MCF 10A (cell line): ENCODE measurements around the gene ARHGAP45. TPM values are rescaled to one million over a fixed set of nuclear protein-coding genes. Genes with fewer than 3 reads are reported as not detected.

ENCODE experiments used
- BruUV-seq: library from RNA; stranded (reverse); fragments of 400-500 nt; replicated peaks from 2 replicates; lab custom pipeline; 2021; lab: Mats Ljungman, UMichigan
- CTCF ChIA-PET: fragments of 300-600 bp; sonication (Branson Sonifier 250); formaldehyde crosslinking; extraction: SDS; loops from one replicate; lab custom pipeline; 2021; ENCODE audit warnings: antibody characterized with exemption, inconsistent platforms; lab: Yijun Ruan, JAX
- POLR2A ChIA-PET: fragments of 300-600, 350-650 bp; sonication (Branson Sonifier 250); formaldehyde crosslinking; extraction: SDS; loops from one replicate; lab custom pipeline; 2020; ENCODE audit warnings: antibody characterized with exemption, inconsistent platforms; lab: Yijun Ruan, JAX
- DNase-seq: peaks from one replicate; pipeline ENCODE4 v3.0.0-alpha.2; 2018; ENCODE audit not compliant: unreplicated experiment
- H3K27ac Mint-ChIP-seq: one replicate; pipeline ENCODE4 v1.8.0; 2022; ENCODE audit warnings: mild to moderate bottlenecking, low read depth, mixed read lengths; ENCODE audit not compliant: unreplicated experiment
- H3K27me3 Mint-ChIP-seq: one replicate; pipeline ENCODE4 v1.8.0; 2022; ENCODE audit warnings: mixed read lengths; ENCODE audit not compliant: insufficient read depth, unreplicated experiment
- H3K36me3 Mint-ChIP-seq: one replicate; pipeline ENCODE4 v1.8.0; 2022; ENCODE audit warnings: mild to moderate bottlenecking, moderate library complexity, mixed read lengths; ENCODE audit not compliant: insufficient read depth, unreplicated experiment
- H3K4me1 Mint-ChIP-seq: one replicate; pipeline ENCODE4 v1.8.0; 2022; ENCODE audit warnings: mixed read lengths; ENCODE audit not compliant: insufficient read depth, unreplicated experiment
- H3K4me3 Mint-ChIP-seq: one replicate; pipeline ENCODE4 v1.8.0; 2022; ENCODE audit warnings: mild to moderate bottlenecking, moderate library complexity, mixed read lengths; ENCODE audit not compliant: unreplicated experiment
- H3K9me3 Mint-ChIP-seq: one replicate; pipeline ENCODE4 v1.8.0; 2022; ENCODE audit warnings: mixed read lengths; ENCODE audit not compliant: unreplicated experiment
- CTCF ChIP-seq: fragments of 200-600 bp; IDR thresholded peaks from one replicate; pipeline ENCODE4 v1.8.0; 2022; ENCODE audit warnings: antibody characterized with exemption, mild to moderate bottlenecking; ENCODE audit not compliant: unreplicated experiment
- intact Hi-C: fragments of 100-400 bp; cut with micrococcal nuclease; formaldehyde crosslinking; loops from 2 replicates; pipeline ENCODE4 v1.14.1; 2022
- total RNA-seq: library from RNA; stranded (reverse); gene quantifications from 2 replicates; pipeline ENCODE4 v1.2.3, GENCODE V29; 2022

The ARHGAP45 gene
- total RNA-seq, 1 experiment from 2014 or later, result 15.3 TPM

- Mint-ChIP-seq H3K4me1 (no peaks in the 10 kb centered on the region), H3K4me3 (no peak overlapping the region), H3K27ac (no peak overlapping the region), H3K27me3 (no peaks in the 10 kb centered on the region), H3K9me3 (peaks cover under 1% of the 10 kb centered on the region), H3K36me3 (peaks cover 52% of the 10 kb centered on the region)
- intact Hi-C loops, result no loop called here
- peak; percentile 35 for DNase-seq
- CTCF ChIA-PET, result interaction anchor here (0.6 to 0.9 kb wide), 3 partner anchors 21 to 1607 kb away, joined by 3 to 4 read pairs (median 4); no protein-coding TSS in a partner anchor
- POLR2A ChIA-PET, result interaction anchor here (0.7 to 1.5 kb wide), 4 partner anchors 9 to 34 kb away, joined by 3 to 7 read pairs (median 6); no protein-coding TSS in a partner anchor
- BruUV-seq, result no TSS peak
- TF ChIP-seq CTCF, result no peak
Observed at GRCh38 chr19:1134431-1134830, 67.5 kb downstream of the ARHGAP45 start.

GRCh38 chr19:1135454-1135853 is 68.5 kb downstream of the ARHGAP45 start:
- intact Hi-C loops, result no loop called here
- Mint-ChIP-seq H3K9me3 (peaks cover 4% of the 10 kb centered on the region), H3K36me3 (peaks cover 50% of the 10 kb centered on the region), H3K4me1 (no peaks in the 10 kb centered on the region), H3K4me3 (no peak overlapping the region), H3K27ac (no peak overlapping the region), H3K27me3 (no peaks in the 10 kb centered on the region)
- no peak for DNase-seq
- CTCF ChIA-PET, result interaction anchor here (0.6 kb wide), 1 partner anchor 36 kb away, joined by 3 read pairs; no protein-coding TSS in a partner anchor
- POLR2A ChIA-PET, result no interaction called here
- TF ChIP-seq CTCF, result no peak
- no TSS peak for BruUV-seq

GRCh38 chr19:1136201-1136600 is 69.2 kb downstream of the ARHGAP45 start:
- H3K4me3 Mint-ChIP-seq, result no peak overlapping the region
- no peaks in the 10 kb centered on the region for H3K27me3 Mint-ChIP-seq
- H3K9me3 Mint-ChIP-seq, result peaks cover 4% of the 10 kb centered on the region
- peaks cover 53% of the 10 kb centered on the region for H3K36me3 Mint-ChIP-seq
- no peak for DNase-seq
- ChIA-PET POLR2A (no interaction called here), CTCF (no interaction called here)
- TF ChIP-seq CTCF, result no peak
- no peaks in the 10 kb centered on the region for H3K4me1 Mint-ChIP-seq
- intact Hi-C loops, result no loop called here
- BruUV-seq, result no TSS peak
- peak overlapping the region; percentile 51 for H3K27ac Mint-ChIP-seq

Other genes starting within 250 kb of the ARHGAP45 start
- gene PLPPR3, start 245.2 kb upstream of the ARHGAP45 start, total RNA-seq, result not detected in 2 replicates
- gene AZU1, start 239.3 kb upstream of the ARHGAP45 start, total RNA-seq, result not detected in 2 replicates
- gene PRTN3, start 226.2 kb upstream of the ARHGAP45 start, total RNA-seq, result not detected in 2 replicates
- not detected in 2 replicates for gene ELANE, start 214.9 kb upstream of the ARHGAP45 start, total RNA-seq
- 0.88 and 1.1 TPM in 2 replicates for gene CFD, start 207.5 kb upstream of the ARHGAP45 start, total RNA-seq
- gene MED16, start 174.0 kb upstream of the ARHGAP45 start, total RNA-seq, result 52.7 and 61.0 TPM in 2 replicates
- not detected in 2 replicates for gene RNU6-9, start 173.7 kb upstream of the ARHGAP45 start, total RNA-seq
- 65.7 and 73.6 TPM in 2 replicates for gene R3HDM4, start 153.9 kb upstream of the ARHGAP45 start, total RNA-seq
- not detected in 2 replicates for gene KISS1R, start 149.8 kb upstream of the ARHGAP45 start, total RNA-seq
- gene ARID3A, start 141.1 kb upstream of the ARHGAP45 start, total RNA-seq, result 10.2 and 13.1 TPM in 2 replicates
- 81.9 and 96.7 TPM in 2 replicates for gene WDR18, start 82.8 kb upstream of the ARHGAP45 start, total RNA-seq
- not detected in 2 replicates for gene GRIN3B, start 66.7 kb upstream of the ARHGAP45 start, total RNA-seq
- gene TMEM259, start 46.0 kb upstream of the ARHGAP45 start, total RNA-seq, result 130 and 146 TPM in 2 replicates
- gene RNU6-2, start 45.6 kb upstream of the ARHGAP45 start, total RNA-seq, result not detected in 2 replicates
- gene CNN2, start 40.6 kb upstream of the ARHGAP45 start, total RNA-seq, result 112 and 166 TPM in 2 replicates
- gene ABCA7, start 27.1 kb upstream of the ARHGAP45 start, total RNA-seq, result 10.3 and 18.2 TPM in 2 replicates
- gene POLR2E, start 28.2 kb downstream of the ARHGAP45 start, total RNA-seq, result 184 and 201 TPM in 2 replicates
- gene GPX4, start 36.8 kb downstream of the ARHGAP45 start, total RNA-seq, result 179 and 191 TPM in 2 replicates
- 99.6 and 123 TPM in 2 replicates for gene SBNO2, start 107.1 kb downstream of the ARHGAP45 start, total RNA-seq
- gene STK11, start 138.6 kb downstream of the ARHGAP45 start, total RNA-seq, result 63.1 and 65.6 TPM in 2 replicates
- 7.0 and 8.2 TPM in 2 replicates for gene CBARP, start 170.8 kb downstream of the ARHGAP45 start, total RNA-seq
- gene ATP5F1D, start 174.6 kb downstream of the ARHGAP45 start, total RNA-seq, result 256 and 258 TPM in 2 replicates
- gene MIDN, start 181.4 kb downstream of the ARHGAP45 start, total RNA-seq, result 73.6 and 96.9 TPM in 2 replicates
- gene CIRBP, start 202.2 kb downstream of the ARHGAP45 start, total RNA-seq, result 316 and 362 TPM in 2 replicates
- 71.0 and 85.2 TPM in 2 replicates for gene FAM174C, start 208.4 kb downstream of the ARHGAP45 start, total RNA-seq
- gene EFNA2, start 218.7 kb downstream of the ARHGAP45 start, total RNA-seq, result not detected in 2 replicates